ENCODE data around the gene SLC25A47.

Gene SLC25A47

GRCh38 chr14:100312877-100313400, 10.2 kb upstream of the SLC25A47 start:
- POLR2A ChIA-PET (ENCODE audit: low non-redundant PET) = interaction anchor here (0.5 kb wide), 1 partner anchor 29 kb away, joined by 5 read pairs; no protein-coding TSS in a partner anchor
- CTCF ChIA-PET = interaction anchor here (0.8 kb wide), 1 partner anchor 28 kb away, joined by 3 read pairs; no protein-coding TSS in a partner anchor
- no peak overlapping the region for H3K27ac ChIP-seq
- DNase-seq (ENCODE audit: low spot score) = no peak
- TF ChIP-seq, protein P1, sequence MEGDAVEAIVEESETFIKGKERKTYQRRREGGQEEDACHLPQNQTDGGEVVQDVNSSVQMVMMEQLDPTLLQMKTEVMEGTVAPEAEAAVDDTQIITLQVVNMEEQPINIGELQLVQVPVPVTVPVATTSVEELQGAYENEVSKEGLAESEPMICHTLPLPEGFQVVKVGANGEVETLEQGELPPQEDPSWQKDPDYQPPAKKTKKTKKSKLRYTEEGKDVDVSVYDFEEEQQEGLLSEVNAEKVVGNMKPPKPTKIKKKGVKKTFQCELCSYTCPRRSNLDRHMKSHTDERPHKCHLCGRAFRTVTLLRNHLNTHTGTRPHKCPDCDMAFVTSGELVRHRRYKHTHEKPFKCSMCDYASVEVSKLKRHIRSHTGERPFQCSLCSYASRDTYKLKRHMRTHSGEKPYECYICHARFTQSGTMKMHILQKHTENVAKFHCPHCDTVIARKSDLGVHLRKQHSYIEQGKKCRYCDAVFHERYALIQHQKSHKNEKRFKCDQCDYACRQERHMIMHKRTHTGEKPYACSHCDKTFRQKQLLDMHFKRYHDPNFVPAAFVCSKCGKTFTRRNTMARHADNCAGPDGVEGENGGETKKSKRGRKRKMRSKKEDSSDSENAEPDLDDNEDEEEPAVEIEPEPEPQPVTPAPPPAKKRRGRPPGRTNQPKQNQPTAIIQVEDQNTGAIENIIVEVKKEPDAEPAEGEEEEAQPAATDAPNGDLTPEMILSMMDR (conservative IDR thresholded peaks at IDR 0.05; ENCODE audit: low read depth) = no peak

GRCh38 chr14:100313464-100314230, 9.5 kb upstream of the SLC25A47 start:
- ChIA-PET POLR2A (ENCODE audit: low non-redundant PET) (interaction anchor here (0.5 to 0.6 kb wide), 2 partner anchors 22 to 30 kb away, joined by 5 to 9 read pairs; no protein-coding TSS in a partner anchor), CTCF (interaction anchor here (0.8 kb wide), 1 partner anchor 73 kb away, joined by 6 read pairs; no protein-coding TSS in a partner anchor)
- TF ChIP-seq, protein P1 (conservative IDR thresholded peaks at IDR 0.05; ENCODE audit: low read depth) = no peak
- H3K27ac ChIP-seq = no peak overlapping the region
- DNase-seq (ENCODE audit: low spot score) = no peak

DNA sequence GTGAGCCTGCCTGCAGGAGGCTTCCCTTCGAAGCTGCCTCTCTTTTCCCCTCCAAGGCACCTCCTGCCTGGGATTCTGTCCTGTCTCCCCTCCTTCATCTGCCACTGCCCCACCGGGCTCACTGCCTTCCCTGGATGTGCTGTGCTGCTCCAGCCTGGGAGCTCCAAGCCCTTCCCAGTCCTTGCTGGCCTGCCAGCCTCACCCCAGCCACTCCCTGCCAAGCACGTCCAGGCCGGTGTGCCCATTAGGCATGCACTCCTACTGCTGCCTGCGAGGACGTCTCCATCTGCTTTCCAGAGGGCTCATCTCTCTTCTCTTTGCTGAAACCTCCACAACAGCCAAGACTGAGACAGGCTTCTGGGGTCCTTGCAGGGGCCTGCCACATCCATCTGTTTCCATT, 8.4 kb upstream of the SLC25A47 start:
- ChIA-PET CTCF (no interaction called here), POLR2A (ENCODE audit: low non-redundant PET) (no interaction called here)

DNA sequence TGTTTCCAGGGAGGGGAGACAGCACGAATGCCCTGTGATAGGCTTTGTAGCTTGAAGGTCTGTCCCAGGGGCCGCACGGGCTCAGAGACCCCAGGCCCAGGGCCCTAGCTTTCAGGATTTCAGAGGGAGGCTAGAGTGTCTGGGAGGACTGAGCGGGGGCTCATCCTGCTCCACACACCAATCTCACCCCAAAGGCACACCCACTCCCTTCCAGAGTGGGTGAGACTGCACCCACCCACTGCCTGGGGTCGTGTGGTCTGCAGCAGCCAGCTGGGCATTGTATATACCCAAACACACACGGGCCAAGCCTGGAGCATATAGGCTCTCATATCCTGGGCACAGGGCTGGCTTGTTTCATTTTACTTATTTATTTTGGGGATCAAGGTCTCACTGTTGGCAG, 5.8 kb upstream of the SLC25A47 start:
- ChIA-PET POLR2A (ENCODE audit: low non-redundant PET) (no interaction called here), CTCF (interaction anchor here (0.7 kb wide), 2 partner anchors 31 to 53 kb away, joined by 3 to 5 read pairs; no protein-coding TSS in a partner anchor)
- TF ChIP-seq, protein P1 (conservative IDR thresholded peaks at IDR 0.05; ENCODE audit: low read depth) = no peak
- H3K27ac ChIP-seq = no peak overlapping the region
- no peak for DNase-seq (ENCODE audit: low spot score)

More for the DNA sequence above, 8.4 kb upstream of the SLC25A47 start:
- DNase-seq (ENCODE audit: low spot score) = no peak
- H3K27ac ChIP-seq = peak overlapping the region; percentile 16
- TF ChIP-seq, protein P1 (conservative IDR thresholded peaks at IDR 0.05; ENCODE audit: low read depth) = no peak

DNA sequence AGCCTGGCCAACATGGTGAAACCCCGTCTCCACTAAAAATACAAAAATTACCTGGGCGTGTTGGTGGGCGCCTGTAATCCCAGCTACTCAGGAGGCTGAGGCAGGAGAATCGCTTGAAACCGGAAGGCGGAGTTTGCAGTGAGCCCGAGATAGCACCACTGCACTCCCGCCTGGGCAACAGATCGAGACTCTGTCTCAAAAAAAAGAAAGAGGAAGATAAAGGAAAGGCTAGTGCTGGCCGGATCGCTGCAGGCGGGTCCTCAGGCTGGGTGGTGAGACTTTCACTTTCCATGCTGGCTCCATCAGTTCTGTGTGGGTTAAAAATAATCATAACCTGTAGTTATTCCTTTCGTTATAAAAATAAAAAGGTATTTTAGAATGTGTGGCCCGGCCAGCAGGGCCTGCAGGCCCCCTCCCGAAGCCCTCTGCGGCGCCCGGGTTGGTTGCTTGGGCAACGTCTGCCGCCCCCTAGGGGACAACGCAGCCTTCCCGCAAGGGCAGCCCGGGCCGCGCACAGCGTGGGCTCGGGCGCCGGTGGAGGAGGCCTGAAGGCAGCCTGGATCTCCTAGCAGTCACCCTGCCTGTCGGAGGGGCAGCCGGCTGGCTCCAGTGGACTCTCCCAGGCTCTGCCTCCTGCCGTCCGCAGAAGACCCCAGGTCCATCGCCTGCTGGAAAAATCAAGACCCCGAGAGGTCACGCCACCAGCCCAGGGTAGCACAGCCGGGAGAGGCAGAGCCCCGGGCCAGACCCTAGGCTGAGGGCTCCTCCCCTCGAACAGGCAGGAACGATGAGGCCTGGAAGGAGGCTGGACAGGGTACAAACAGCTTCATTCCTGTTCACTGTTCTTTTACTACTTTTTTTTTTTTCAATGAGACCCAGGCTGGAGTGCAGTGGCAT, 5.0 kb upstream of the SLC25A47 start:
- H3K27ac ChIP-seq = no peak overlapping the region
- POLR2A ChIA-PET (ENCODE audit: low non-redundant PET) = no interaction called here
- CTCF ChIA-PET = interaction anchor here (0.7 kb wide), 1 partner anchor 54 kb away, joined by 5 read pairs; no protein-coding TSS in a partner anchor
- TF ChIP-seq, protein P1 (conservative IDR thresholded peaks at IDR 0.05; ENCODE audit: low read depth) = peak; percentile 37
- DNase-seq (ENCODE audit: low spot score) = no peak

Data from RWPE1 (cell line).